Sigmoid colon (tissue), 7 donors: ENCODE data around the gene TMEM184B. TPM values are rescaled to one million over a fixed set of nuclear protein-coding genes. Genes with fewer than 3 reads are reported as not detected.
"Not testable (repeated sequence)": the region's sequence is repeated elsewhere in the genome, so short reads cannot be mapped to it uniquely, and the experiment has no call there.

ENCODE experiments used
- DNase-seq: peaks from one replicate; pipeline ENCODE4 v3.0.0-alpha.2; 2019
- H3K27ac ChIP-seq, 4 donors: fragments of 200-600 bp; sonication (generic); one replicate each; pipeline ENCODE4 v1.5.1; 2016 to 2019; ENCODE audit warnings: mild to moderate bottlenecking in 1 of 4
- H3K27me3 ChIP-seq, 3 donors: fragments of 200-600 bp; sonication (generic); one replicate each; pipeline ENCODE4 v1.5.1; 2019; ENCODE audit warnings: mild to moderate bottlenecking in 1 of 3
- H3K36me3 ChIP-seq, 4 donors: fragments of 200-600 bp; sonication (generic); one replicate each; pipeline ENCODE4 v1.5.1; 2016 to 2019
- H3K4me1 ChIP-seq, 4 donors: fragments of 200-600 bp; sonication (generic); one replicate each; pipeline ENCODE4 v1.5.1; 2017 to 2019
- H3K4me3 ChIP-seq, 4 donors: fragments of 200-600 bp; sonication (generic); one replicate each; pipeline ENCODE4 v1.5.1; 2017 to 2019; ENCODE audit warnings: mild to moderate bottlenecking in 2 of 4, moderate library complexity in 1 of 4
- H3K9me3 ChIP-seq, 4 donors: fragments of 200-600 bp in 3 of 4; sonication (generic) in 3 of 4; one replicate each; pipeline versions ENCODE4 v1.5.1 to v1.6.1; 2013 to 2019
- EP300 ChIP-seq, 4 donors: sonication (generic); formaldehyde crosslinking; IDR thresholded peaks; one replicate each; pipeline ENCODE4 v1.6.1; 2017; ENCODE audit warnings: antibody characterized with exemption in 4 of 4
- POLR2A ChIP-seq, 2 donors: fragments of 450-650 bp; IDR thresholded peaks; one replicate each; pipeline ENCODE4 v1.6.1; 2016; ENCODE audit warnings: antibody characterized with exemption in 2 of 2, mild to moderate bottlenecking in 2 of 2, moderate library complexity in 2 of 2
- POLR2AphosphoS5 ChIP-seq, 4 donors: sonication (generic); formaldehyde crosslinking; IDR thresholded peaks; one replicate each; pipeline ENCODE4 v1.6.1; 2017; ENCODE audit warnings: antibody characterized with exemption in 4 of 4
- WGBS, 2 donors: extraction: QIAGEN DNeasy Blood & Tissue Kit; methylation state at CpG; one replicate each; pipeline ENCODE4 v1.1.7; 2013; 5-methylcytosine and 5-hydroxymethylcytosine counted together
- intact Hi-C: fragments of 100-400 bp; cut with DNase I; formaldehyde crosslinking; loops from one replicate; pipeline ENCODE4 v1.15.1; 2023
- polyA plus RNA-seq, 3 donors: library from polyadenylated mRNA; stranded (reverse); fragments of 200-250 nt; gene quantifications; one replicate each; pipeline ENCODE4 v1.2.3, GENCODE V29; 2013
- total RNA-seq, 4 donors: library from RNA; depleted of rRNA; stranded (reverse); fragments of >200 nt; gene quantifications; one replicate each; pipeline ENCODE4 v1.1.0, GENCODE V29; 2016
- TF ChIP-seq, protein P1 (sequence below), 4 experiments: fragments of 450-650 bp in 3 of 4; fragments of 200-600 bp in 1 of 4; IDR thresholded peaks; one replicate each; pipeline ENCODE4 v1.5.1; 2016 to 2019; ENCODE audit warnings: antibody characterized with exemption in 4 of 4, mild to moderate bottlenecking in 3 of 4, moderate library complexity in 2 of 4
- donor health status: healthy with polysubstance abuse.
- donor health status: Bipolar disorder and iron deficiency.
- donor health status: healthy.

Gene TMEM184B
- total and polyA plus RNA-seq, 7 donors: 7.2 to 96.4 (median 42.6) TPM

DNA sequence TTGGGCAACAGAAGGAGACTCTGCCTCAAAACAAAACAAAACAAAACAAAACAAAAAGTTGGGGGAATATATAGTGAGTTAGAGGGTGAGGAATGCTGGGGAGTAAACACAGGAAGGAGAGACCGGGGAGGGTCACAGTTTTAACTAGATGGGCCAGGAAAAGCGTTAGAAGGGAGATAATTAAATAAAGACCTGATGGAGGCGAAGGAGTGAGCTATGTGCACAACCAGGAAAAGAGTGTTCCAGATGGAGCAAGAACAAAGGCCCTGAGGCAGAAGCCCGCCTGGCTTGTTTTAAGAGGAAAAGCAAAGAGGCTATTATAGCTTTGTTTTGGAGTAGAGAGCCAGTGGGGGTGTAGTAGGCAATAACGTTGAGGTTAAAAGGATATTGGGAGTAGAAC lies 86.4 kb downstream of the TMEM184B start:
- H3K9me3 ChIP-seq: no peaks in the 10 kb centered on the region
- no peak for DNase-seq
- 64 to 68% methylated on average over 5 of the region's 5 CpGs for WGBS, 2 donors
- intact Hi-C loops: loop anchor here (10.0 kb wide), 1 partner anchor 342 kb away; the partner anchor contains the start of genes ANKRD54 and EIF3L
- no peak overlapping the region for H3K4me3 ChIP-seq
- no peaks in the 10 kb centered on the region for H3K27me3 ChIP-seq
- no peak overlapping the region for H3K27ac ChIP-seq
- H3K36me3 ChIP-seq: no peaks in the 10 kb centered on the region
- peaks cover 0 to 11% (median under 1%) of the 10 kb centered on the region in 4 donors for H3K4me1 ChIP-seq
- TF ChIP-seq POLR2AphosphoS5 (IDR thresholded peaks at IDR 0.05): no peak
- TF ChIP-seq POLR2A (IDR thresholded peaks at IDR 0.05): no peak
- no peak for TF ChIP-seq EP300 (IDR thresholded peaks at IDR 0.05)
- TF ChIP-seq, protein P1, sequence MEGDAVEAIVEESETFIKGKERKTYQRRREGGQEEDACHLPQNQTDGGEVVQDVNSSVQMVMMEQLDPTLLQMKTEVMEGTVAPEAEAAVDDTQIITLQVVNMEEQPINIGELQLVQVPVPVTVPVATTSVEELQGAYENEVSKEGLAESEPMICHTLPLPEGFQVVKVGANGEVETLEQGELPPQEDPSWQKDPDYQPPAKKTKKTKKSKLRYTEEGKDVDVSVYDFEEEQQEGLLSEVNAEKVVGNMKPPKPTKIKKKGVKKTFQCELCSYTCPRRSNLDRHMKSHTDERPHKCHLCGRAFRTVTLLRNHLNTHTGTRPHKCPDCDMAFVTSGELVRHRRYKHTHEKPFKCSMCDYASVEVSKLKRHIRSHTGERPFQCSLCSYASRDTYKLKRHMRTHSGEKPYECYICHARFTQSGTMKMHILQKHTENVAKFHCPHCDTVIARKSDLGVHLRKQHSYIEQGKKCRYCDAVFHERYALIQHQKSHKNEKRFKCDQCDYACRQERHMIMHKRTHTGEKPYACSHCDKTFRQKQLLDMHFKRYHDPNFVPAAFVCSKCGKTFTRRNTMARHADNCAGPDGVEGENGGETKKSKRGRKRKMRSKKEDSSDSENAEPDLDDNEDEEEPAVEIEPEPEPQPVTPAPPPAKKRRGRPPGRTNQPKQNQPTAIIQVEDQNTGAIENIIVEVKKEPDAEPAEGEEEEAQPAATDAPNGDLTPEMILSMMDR (IDR thresholded peaks at IDR 0.05): no peak

- no peaks in the 10 kb centered on the region for H3K27me3 ChIP-seq
- no peak overlapping the region for H3K27ac ChIP-seq
- TF ChIP-seq POLR2AphosphoS5 (IDR thresholded peaks at IDR 0.05) (no peak), EP300 (IDR thresholded peaks at IDR 0.05) (no peak), POLR2A (IDR thresholded peaks at IDR 0.05) (no peak)
- TF ChIP-seq, protein P1 (IDR thresholded peaks at IDR 0.05): no peak
- WGBS, 2 donors: 75 to 81% methylated on average over 7 of the region's 7 CpGs
- no peak for DNase-seq
- peaks cover 0 to 24% (median 14%) of the 10 kb centered on the region in 4 donors for H3K4me1 ChIP-seq
- intact Hi-C loops: loop anchor here (10.0 kb wide), 1 partner anchor 340 kb away; the partner anchor contains the start of genes ANKRD54 and EIF3L
- H3K9me3 ChIP-seq: no peaks in the 10 kb centered on the region
- H3K36me3 ChIP-seq: no peaks in the 10 kb centered on the region
- no peak overlapping the region for H3K4me3 ChIP-seq
Measured at GRCh38 chr22:38184788-38185187, 88.0 kb downstream of the TMEM184B start.

- no peak for TF ChIP-seq POLR2A (IDR thresholded peaks at IDR 0.05)
- TF ChIP-seq POLR2AphosphoS5 (IDR thresholded peaks at IDR 0.05): peak; percentile 36 to 82 (median 76)
- peak in 1 of 4 donors; percentile 37 for TF ChIP-seq EP300 (IDR thresholded peaks at IDR 0.05)
- WGBS, 2 donors: 0 to 1% methylated on average over 48 of the region's 48 CpGs
- intact Hi-C loops: loop anchor here (2.0 to 10.0 kb wide), 3 partner anchors 19 to 337 kb away; partner anchors contain the start of genes ANKRD54, EIF3L and MAFF
- peak within 1 kb of the TSS; percentile 36 to 64 (median 58) for H3K4me3 ChIP-seq
- no peaks in the 10 kb centered on the region for H3K9me3 ChIP-seq
- no peaks in the 10 kb centered on the region for H3K27me3 ChIP-seq
- no peaks in the 10 kb centered on the region for H3K36me3 ChIP-seq
- H3K27ac ChIP-seq: peak within 1 kb of the TSS; percentile 79 to 92 (median 87)
- peak; percentile 99 for DNase-seq
- peaks cover 0 to 31% (median 29%) of the 10 kb centered on the region in 4 donors for H3K4me1 ChIP-seq
Measured at GRCh38 chr22:38181453-38182200, 91.2 kb downstream of the TMEM184B start, which contains the start of gene PLA2G6. Gene PLA2G6, minus strand, starts transcription at chr22:38181830. Its CDS starts 12,404 bp downstream, at chr22:38169426.

DNA sequence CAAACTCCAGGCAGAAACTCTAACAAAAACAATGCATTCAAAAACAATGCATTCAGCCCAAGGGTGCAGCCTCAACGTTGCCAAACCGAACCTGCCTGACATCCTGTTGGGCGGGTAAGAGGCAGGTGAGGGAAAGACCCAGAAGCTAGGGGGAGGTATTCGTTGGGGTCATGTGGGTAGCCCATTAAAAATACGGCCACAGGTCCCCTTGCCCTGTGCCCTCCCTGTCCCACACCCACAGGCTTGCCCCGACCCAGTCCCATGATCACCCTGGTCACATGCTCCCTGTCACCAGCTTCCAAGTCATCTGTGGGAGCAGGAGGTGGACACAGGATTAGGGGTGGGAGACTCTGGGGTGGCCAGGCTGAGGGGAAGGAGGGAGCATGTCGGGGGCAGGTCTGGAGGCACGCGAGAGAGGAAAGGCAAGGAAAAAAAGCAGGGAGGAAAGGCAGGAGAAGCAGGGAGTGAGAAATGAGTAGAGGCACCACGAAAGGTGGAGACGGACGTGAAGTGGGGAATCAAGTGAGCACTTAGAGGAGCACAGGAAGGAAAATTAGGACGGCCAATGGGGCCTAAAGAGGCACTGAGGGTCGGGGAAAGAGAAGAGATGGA lies 91.9 kb downstream of the TMEM184B start:
- DNase-seq: no peak
- peaks cover 0 to 37% (median 29%) of the 10 kb centered on the region in 4 donors for H3K4me1 ChIP-seq

GRCh38 chr22:38178605-38178937 lies 94.2 kb downstream of the TMEM184B start:
- intact Hi-C loops, H3K36me3 ChIP-seq, H3K27me3 ChIP-seq, H3K9me3 ChIP-seq, DNase-seq, H3K4me3 ChIP-seq: not testable (repeated sequence)
- WGBS, 2 donors: 89 to 94% methylated on average over 7 of the region's 7 CpGs
- Histone ChIP-seq H3K4me1 (peaks cover 0 to 42% (median 29%) of the 10 kb centered on the region in 4 donors), H3K27ac (peak overlapping the region; percentile 76 to 87 (median 78))

More for the DNA sequence above, 91.9 kb downstream of the TMEM184B start:
- intact Hi-C loops: loop anchor here (2.0 to 10.0 kb wide), 2 partner anchors 138 to 336 kb away; partner anchors contain the start of genes ANKRD54 and EIF3L
- WGBS, 2 donors: 2 to 11% methylated on average over 14 of the region's 14 CpGs
- no peaks in the 10 kb centered on the region for H3K9me3 ChIP-seq
- peak overlapping the region; percentile 36 to 64 (median 58) for H3K4me3 ChIP-seq
- peak overlapping the region; percentile 79 to 92 (median 87) for H3K27ac ChIP-seq
- no peaks in the 10 kb centered on the region for H3K36me3 ChIP-seq
- no peaks in the 10 kb centered on the region for H3K27me3 ChIP-seq
- TF ChIP-seq POLR2A (IDR thresholded peaks at IDR 0.05) (no peak), POLR2AphosphoS5 (IDR thresholded peaks at IDR 0.05) (peak in 1 of 4 donors; percentile 62), EP300 (IDR thresholded peaks at IDR 0.05) (peak in 1 of 4 donors; percentile 26)
- TF ChIP-seq, protein P1 (IDR thresholded peaks at IDR 0.05): no peak
